Measurements from ENCODE around the gene LHFPL2.

LHFPL2 gene

GRCh38 chr5:78615697-78616096 lies 32.9 kb downstream of the LHFPL2 start:
- Histone ChIP-seq H3F3A (ENCODE audit: control insufficient read depth, insufficient read depth) (no peaks in the 10 kb centered on the region), H3K27ac (ENCODE audit: low read depth, low read length) (no peak overlapping the region), H3K79me2 (ENCODE audit: control insufficient read depth, low read length) (no peaks in the 10 kb centered on the region)

GRCh38 chr5:78614816-78615215 lies 33.8 kb downstream of the LHFPL2 start:
- Histone ChIP-seq H3K27ac (ENCODE audit: low read depth, low read length) (no peak overlapping the region), H3K79me2 (ENCODE audit: control insufficient read depth, low read length) (no peaks in the 10 kb centered on the region)

More at GRCh38 chr5:78615697-78616096, 32.9 kb downstream of the LHFPL2 start:
- H3K4me2 ChIP-seq (ENCODE audit: low read length): no peak overlapping the region
- no peaks in the 10 kb centered on the region for H4K20me1 ChIP-seq (ENCODE audit: control insufficient read depth, insufficient read depth, low read depth, low read length)
- TF ChIP-seq CTCF (IDR thresholded peaks at IDR 0.05; ENCODE audit: low read depth, low read length, poor library complexity, severe bottlenecking) (no peak), EZH2phosphoT487 (IDR thresholded peaks at IDR 0.05; ENCODE audit: borderline replicate concordance, low read length) (no peak)
- no peaks in the 10 kb centered on the region for H3K9me3 ChIP-seq (ENCODE audit: control insufficient read depth, insufficient read depth, low read length)
- no peaks in the 10 kb centered on the region for H3K9me2 ChIP-seq (replicated peaks; ENCODE audit: control insufficient read depth, low read length)
- no peaks in the 10 kb centered on the region for H3K36me3 ChIP-seq (ENCODE audit: control insufficient read depth, low read length)
- H3K4me1 ChIP-seq (ENCODE audit: control insufficient read depth, low read length): no peaks in the 10 kb centered on the region
- no peak overlapping the region for H3K4me3 ChIP-seq (ENCODE audit: low read length)
- H3K27me3 ChIP-seq (ENCODE audit: control insufficient read depth, low read length): no peaks in the 10 kb centered on the region

GRCh38 chr5:78613756-78614155 lies 34.8 kb downstream of the LHFPL2 start:
- no peaks in the 10 kb centered on the region for H3F3A ChIP-seq (ENCODE audit: control insufficient read depth, insufficient read depth)
- no peak overlapping the region for H3K4me3 ChIP-seq (ENCODE audit: low read length)
- no peaks in the 10 kb centered on the region for H3K9me3 ChIP-seq (ENCODE audit: control insufficient read depth, insufficient read depth, low read length)
- no peaks in the 10 kb centered on the region for H4K20me1 ChIP-seq (ENCODE audit: control insufficient read depth, insufficient read depth, low read depth, low read length)
- H3K27me3 ChIP-seq (ENCODE audit: control insufficient read depth, low read length): no peaks in the 10 kb centered on the region
- H3K27ac ChIP-seq (ENCODE audit: low read depth, low read length): no peak overlapping the region
- no peaks in the 10 kb centered on the region for H3K9me2 ChIP-seq (replicated peaks; ENCODE audit: control insufficient read depth, low read length)
- H3K36me3 ChIP-seq (ENCODE audit: control insufficient read depth, low read length): no peaks in the 10 kb centered on the region
- no peaks in the 10 kb centered on the region for H3K4me1 ChIP-seq (ENCODE audit: control insufficient read depth, low read length)
- TF ChIP-seq CTCF (IDR thresholded peaks at IDR 0.05; ENCODE audit: low read depth, low read length, poor library complexity, severe bottlenecking): no peak
- TF ChIP-seq EZH2phosphoT487 (IDR thresholded peaks at IDR 0.05; ENCODE audit: borderline replicate concordance, low read length): no peak
- H3K79me2 ChIP-seq (ENCODE audit: control insufficient read depth, low read length): no peaks in the 10 kb centered on the region
- no peak overlapping the region for H3K4me2 ChIP-seq (ENCODE audit: low read length)

More at GRCh38 chr5:78614816-78615215, 33.8 kb downstream of the LHFPL2 start:
- H3K9me2 ChIP-seq (replicated peaks; ENCODE audit: control insufficient read depth, low read length): no peaks in the 10 kb centered on the region
- H3F3A ChIP-seq (ENCODE audit: control insufficient read depth, insufficient read depth): no peaks in the 10 kb centered on the region
- TF ChIP-seq CTCF (IDR thresholded peaks at IDR 0.05; ENCODE audit: low read depth, low read length, poor library complexity, severe bottlenecking) (no peak), EZH2phosphoT487 (IDR thresholded peaks at IDR 0.05; ENCODE audit: borderline replicate concordance, low read length) (no peak)
- H3K36me3 ChIP-seq (ENCODE audit: control insufficient read depth, low read length): no peaks in the 10 kb centered on the region
- H3K27me3 ChIP-seq (ENCODE audit: control insufficient read depth, low read length): no peaks in the 10 kb centered on the region
- no peaks in the 10 kb centered on the region for H3K9me3 ChIP-seq (ENCODE audit: control insufficient read depth, insufficient read depth, low read length)
- H4K20me1 ChIP-seq (ENCODE audit: control insufficient read depth, insufficient read depth, low read depth, low read length): no peaks in the 10 kb centered on the region
- no peak overlapping the region for H3K4me3 ChIP-seq (ENCODE audit: low read length)
- no peaks in the 10 kb centered on the region for H3K4me1 ChIP-seq (ENCODE audit: control insufficient read depth, low read length)
- H3K4me2 ChIP-seq (ENCODE audit: low read length): no peak overlapping the region

GRCh38 chr5:78613151-78613533 lies 35.4 kb downstream of the LHFPL2 start:
- H3F3A ChIP-seq (ENCODE audit: control insufficient read depth, insufficient read depth): no peaks in the 10 kb centered on the region
- H4K20me1 ChIP-seq (ENCODE audit: control insufficient read depth, insufficient read depth, low read depth, low read length): no peaks in the 10 kb centered on the region
- no peak overlapping the region for H3K4me2 ChIP-seq (ENCODE audit: low read length)
- no peaks in the 10 kb centered on the region for H3K36me3 ChIP-seq (ENCODE audit: control insufficient read depth, low read length)
- no peak for TF ChIP-seq CTCF (IDR thresholded peaks at IDR 0.05; ENCODE audit: low read depth, low read length, poor library complexity, severe bottlenecking)
- TF ChIP-seq EZH2phosphoT487 (IDR thresholded peaks at IDR 0.05; ENCODE audit: borderline replicate concordance, low read length): no peak
- H3K79me2 ChIP-seq (ENCODE audit: control insufficient read depth, low read length): no peaks in the 10 kb centered on the region
- H3K27me3 ChIP-seq (ENCODE audit: control insufficient read depth, low read length): no peaks in the 10 kb centered on the region
- H3K27ac ChIP-seq (ENCODE audit: low read depth, low read length): no peak overlapping the region
- no peaks in the 10 kb centered on the region for H3K4me1 ChIP-seq (ENCODE audit: control insufficient read depth, low read length)
- no peak overlapping the region for H3K4me3 ChIP-seq (ENCODE audit: low read length)
- no peaks in the 10 kb centered on the region for H3K9me2 ChIP-seq (replicated peaks; ENCODE audit: control insufficient read depth, low read length)
- no peaks in the 10 kb centered on the region for H3K9me3 ChIP-seq (ENCODE audit: control insufficient read depth, insufficient read depth, low read length)
